ENCODE results near the gene TST. TPM values are rescaled to one million over a fixed set of nuclear protein-coding genes. Genes with fewer than 3 reads are reported as not detected.

The TST gene
- total RNA-seq, 1 experiment from 2014 or later: 99.4 TPM

GRCh38 chr22:37051391-37052385 lies 32.4 kb upstream of the TST start, which contains the start of gene KCTD17:
TSS of gene KCTD17 (plus strand) at chr22:37051742. CDS start at chr22:37051761, 19 bp downstream.
- Histone ChIP-seq H3K36me3 (ENCODE audit: low read depth) (no peaks in the 10 kb centered on the region), H3K9me3 (ENCODE audit: insufficient read depth, low read depth) (no peaks in the 10 kb centered on the region), H2AFZ (peak within 1 kb of the TSS; percentile 90), H3K4me1 (replicated peaks; ENCODE audit: insufficient read depth) (peaks cover 7% of the 10 kb centered on the region; the same call in 1 of the 2 replicates), H3K79me2 (ENCODE audit: low read depth) (no peaks in the 10 kb centered on the region), H3K27ac (no peak within 1 kb of the TSS), H3K27me3 (ENCODE audit: insufficient read depth, low read depth) (no peaks in the 10 kb centered on the region), H3K4me2 (peak within 1 kb of the TSS; percentile 88), H3K4me3 (peak within 1 kb of the TSS; percentile 87), H3F3A (ENCODE audit: insufficient read depth, low read depth) (no peaks in the 10 kb centered on the region), H3K9me2 (ENCODE audit: insufficient read depth) (no peaks in the 10 kb centered on the region), H4K20me1 (ENCODE audit: insufficient read depth) (no peaks in the 10 kb centered on the region)
- BruUV-seq (replicated peaks): no TSS peak
- peak in 1 of 2 experiments; percentile 73 for DNase-seq
- ChIA-PET CTCF (interaction anchor here (0.6 to 0.7 kb wide), 2 partner anchors 10 to 122 kb away, joined by 4 to 12 read pairs; no protein-coding TSS in a partner anchor), POLR2A (ENCODE audit: unreplicated experiment) (interaction anchor here (0.6 to 1.0 kb wide), 6 partner anchors 10 to 1656 kb away, joined by 3 to 6 read pairs (median 4); no protein-coding TSS in a partner anchor)
- intact Hi-C loops (cut with micrococcal nuclease; ENCODE audit: unreplicated experiment): loop anchor here (1.0 kb wide), 1 partner anchor 48 kb away; no protein-coding TSS in a partner anchor
- TF ChIP-seq CTCF (conservative IDR thresholded peaks at IDR 0.05): no peak
- no peak for TF ChIP-seq EZH2 (IDR thresholded peaks at IDR 0.05; ENCODE audit: low read depth)

- H3K27me3 ChIP-seq (ENCODE audit: insufficient read depth, low read depth): no peaks in the 10 kb centered on the region
- no peaks in the 10 kb centered on the region for H3F3A ChIP-seq (ENCODE audit: insufficient read depth, low read depth)
- CTCF ChIA-PET: interaction anchor here (0.6 to 0.7 kb wide), 2 partner anchors 9 to 121 kb away, joined by 4 to 12 read pairs; no protein-coding TSS in a partner anchor
- H4K20me1 ChIP-seq (ENCODE audit: insufficient read depth): no peaks in the 10 kb centered on the region
- H3K9me2 ChIP-seq (ENCODE audit: insufficient read depth): no peaks in the 10 kb centered on the region
- no peak for DNase-seq
- no peak overlapping the region for H3K4me3 ChIP-seq
- TF ChIP-seq EZH2 (IDR thresholded peaks at IDR 0.05; ENCODE audit: low read depth): no peak
- TF ChIP-seq CTCF (conservative IDR thresholded peaks at IDR 0.05): no peak
- BruUV-seq (replicated peaks): no TSS peak
- H3K27ac ChIP-seq: no peak overlapping the region
- POLR2A ChIA-PET (ENCODE audit: unreplicated experiment): interaction anchor here (0.6 to 1.0 kb wide), 5 partner anchors 9 to 796 kb away, joined by 3 to 6 read pairs (median 4); partner anchors contain the start of gene IFT27
- peaks cover 7% of the 10 kb centered on the region; the same call in 1 of the 2 replicates for H3K4me1 ChIP-seq (replicated peaks; ENCODE audit: insufficient read depth)
- intact Hi-C loops (cut with micrococcal nuclease; ENCODE audit: unreplicated experiment): no loop called here
- no peaks in the 10 kb centered on the region for H3K9me3 ChIP-seq (ENCODE audit: insufficient read depth, low read depth)
- no peak overlapping the region for H2AFZ ChIP-seq
- no peaks in the 10 kb centered on the region for H3K36me3 ChIP-seq (ENCODE audit: low read depth)
- no peaks in the 10 kb centered on the region for H3K79me2 ChIP-seq (ENCODE audit: low read depth)
- H3K4me2 ChIP-seq: peak overlapping the region; percentile 88; the same call in 1 of the 2 replicates
Observed at GRCh38 chr22:37050913-37051312, 31.7 kb upstream of the TST start.

GRCh38 chr22:37049224-37049623 lies 30.0 kb upstream of the TST start:
- no peak for TF ChIP-seq CTCF (conservative IDR thresholded peaks at IDR 0.05)
- TF ChIP-seq EZH2 (IDR thresholded peaks at IDR 0.05; ENCODE audit: low read depth): no peak
- Histone ChIP-seq H3F3A (ENCODE audit: insufficient read depth, low read depth) (peaks cover 10% of the 10 kb centered on the region; the same call in 1 of the 2 replicates), H3K36me3 (ENCODE audit: low read depth) (no peaks in the 10 kb centered on the region), H3K9me2 (ENCODE audit: insufficient read depth) (no peaks in the 10 kb centered on the region), H3K9me3 (ENCODE audit: insufficient read depth, low read depth) (no peaks in the 10 kb centered on the region), H3K4me3 (no peak overlapping the region), H3K27me3 (ENCODE audit: insufficient read depth, low read depth) (no peaks in the 10 kb centered on the region), H3K4me1 (replicated peaks; ENCODE audit: insufficient read depth) (peaks cover 16% of the 10 kb centered on the region), H3K4me2 (no peak overlapping the region), H2AFZ (no peak overlapping the region), H3K27ac (no peak overlapping the region), H4K20me1 (ENCODE audit: insufficient read depth) (no peaks in the 10 kb centered on the region), H3K79me2 (ENCODE audit: low read depth) (no peaks in the 10 kb centered on the region)
- no TSS peak for BruUV-seq (replicated peaks)
- ChIA-PET POLR2A (ENCODE audit: unreplicated experiment) (no interaction called here), CTCF (interaction anchor here (0.7 kb wide), 1 partner anchor 50 kb away, joined by 3 read pairs; no protein-coding TSS in a partner anchor)
- intact Hi-C loops (cut with micrococcal nuclease; ENCODE audit: unreplicated experiment): loop anchor here (5.0 to 10.0 kb wide), 2 partner anchors 148 to 206 kb away; no protein-coding TSS in a partner anchor
- no peak for DNase-seq

Measured in PC-9 (cell line).